Trophoblast cell (in vitro differentiated cells and primary cell): Measurements from ENCODE around the gene TBXAS1.

Experiments
- DNase-seq, 2 donors: peaks; one replicate each; pipeline ENCODE4 v3.0.0-alpha.2; 2016
- H2AFZ ChIP-seq: 2 replicates; pipeline ENCODE4 v1.6.1; 2013; ENCODE audit warnings: low read length, moderate library complexity, mild to moderate bottlenecking; ENCODE audit not compliant: insufficient read depth, poor library complexity
- H2AK5ac ChIP-seq: 2 replicates; pipeline ENCODE4 v1.6.1; 2013; ENCODE audit warnings: mild to moderate bottlenecking, low read length
- H2BK120ac ChIP-seq: 2 replicates; pipeline ENCODE4 v1.6.1; 2013; ENCODE audit warnings: low read length, mild to moderate bottlenecking, moderate library complexity; ENCODE audit not compliant: insufficient read depth, poor library complexity
- H2BK12ac ChIP-seq: 2 replicates; pipeline ENCODE4 v1.6.1; 2013; ENCODE audit warnings: mild to moderate bottlenecking, low read length, moderate library complexity
- H2BK5ac ChIP-seq: 2 replicates; pipeline ENCODE4 v1.6.1; 2013; ENCODE audit warnings: low read length, low read depth, moderate library complexity, mild to moderate bottlenecking; ENCODE audit not compliant: poor library complexity
- H3K14ac ChIP-seq: 2 replicates; pipeline ENCODE4 v1.6.1; 2013; ENCODE audit warnings: mild to moderate bottlenecking, low read length
- H3K18ac ChIP-seq: 2 replicates; pipeline ENCODE4 v1.6.1; 2013; ENCODE audit warnings: mild to moderate bottlenecking, low read length
- H3K23ac ChIP-seq: 2 replicates; pipeline ENCODE4 v1.6.1; 2013; ENCODE audit warnings: low read length
- H3K27ac ChIP-seq: 2 replicates; pipeline ENCODE4 v1.5.1; 2013; ENCODE audit warnings: low read depth, mild to moderate bottlenecking, inconsistent platforms, low read length, moderate library complexity
- H3K27me3 ChIP-seq: 2 replicates; pipeline ENCODE4 v1.6.1; 2013; ENCODE audit warnings: inconsistent platforms, mild to moderate bottlenecking, low read length, moderate library complexity; ENCODE audit not compliant: insufficient read depth
- H3K36me3 ChIP-seq, 2 experiments: 1 replicate in 1 of 2; 2 replicates in 1 of 2; pipeline ENCODE4 v1.6.1; 2013; ENCODE audit warnings: low read length in 2 of 2, mild to moderate bottlenecking in 2 of 2, moderate library complexity in 1 of 2; ENCODE audit not compliant: insufficient read depth in 2 of 2, control insufficient read depth in 1 of 2
- H3K4ac ChIP-seq: 2 replicates; pipeline ENCODE4 v1.6.1; 2013; ENCODE audit warnings: low read depth, mild to moderate bottlenecking, low read length, moderate library complexity
- H3K4me1 ChIP-seq, 2 experiments: 1 replicate in 1 of 2; 2 replicates in 1 of 2; pipeline ENCODE4 v1.6.1; 2013; ENCODE audit warnings: low read length in 2 of 2, mild to moderate bottlenecking in 2 of 2, moderate library complexity in 1 of 2; ENCODE audit not compliant: insufficient read depth in 2 of 2, control insufficient read depth in 1 of 2
- H3K4me2 ChIP-seq: 2 replicates; pipeline ENCODE4 v1.6.1; 2013; ENCODE audit warnings: inconsistent platforms, mild to moderate bottlenecking, low read length, moderate library complexity
- H3K4me3 ChIP-seq: 2 replicates; pipeline ENCODE4 v1.5.1; 2013; ENCODE audit warnings: mild to moderate bottlenecking, low read depth, low read length, inconsistent platforms
- H3K79me1 ChIP-seq: one replicate; pipeline ENCODE4 v1.6.1; 2013; ENCODE audit warnings: low read length
- H3K79me2 ChIP-seq: 2 replicates; pipeline ENCODE4 v1.6.1; 2013; ENCODE audit warnings: low read length, mild to moderate bottlenecking; ENCODE audit not compliant: control insufficient read depth, insufficient read depth, poor library complexity
- H3K9ac ChIP-seq: 2 replicates; pipeline ENCODE4 v1.6.1; 2013; ENCODE audit warnings: mild to moderate bottlenecking, low read length
- H3K9me3 ChIP-seq: 2 replicates; pipeline ENCODE4 v1.6.1; 2013; ENCODE audit warnings: low read depth, mild to moderate bottlenecking, control low read depth, inconsistent platforms, low read length; ENCODE audit not compliant: insufficient read depth
- H4K12ac ChIP-seq: 2 replicates; pipeline ENCODE4 v1.6.1; 2013; ENCODE audit warnings: low read depth, mild to moderate bottlenecking, low read length, moderate library complexity
- H4K8ac ChIP-seq: 2 replicates; pipeline ENCODE4 v1.6.1; 2013; ENCODE audit warnings: low read depth, mild to moderate bottlenecking, low read length, moderate library complexity
- H4K91ac ChIP-seq: one replicate; pipeline ENCODE4 v1.6.1; 2013; ENCODE audit warnings: low read depth, mild to moderate bottlenecking, low read length, moderate library complexity
- WGBS: extraction: QIAGEN DNeasy Blood & Tissue Kit; methylation state at CpG from one replicate; pipeline ENCODE4 v1.1.7; 2013; ENCODE audit warnings: missing lambda C conversion rate; ENCODE audit not compliant: insufficient read length, insufficient coverage; ENCODE audit errors: extremely low coverage; 5-methylcytosine and 5-hydroxymethylcytosine counted together

TBXAS1 gene

DNA sequence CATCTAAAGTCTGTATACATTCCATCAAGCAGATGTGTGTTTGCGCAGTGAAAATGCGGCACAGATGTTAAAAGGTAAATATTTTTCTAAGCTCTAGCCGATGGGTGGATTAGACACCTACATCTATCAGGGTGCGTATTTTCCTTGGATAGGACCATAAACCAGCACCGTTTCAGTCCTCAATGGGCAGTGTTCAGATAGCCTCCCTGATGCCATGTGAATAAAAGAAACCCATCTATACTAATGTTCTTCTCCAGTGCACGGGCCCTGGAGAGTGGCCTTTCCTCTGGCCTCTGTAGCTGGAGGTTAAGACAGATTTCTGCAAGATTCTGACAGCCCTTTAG is 130.2 kb downstream of the TBXAS1 start:
- H2BK5ac ChIP-seq: no peak overlapping the region
- no peaks in the 10 kb centered on the region for H3K27me3 ChIP-seq
- no peak overlapping the region for H3K14ac ChIP-seq
- no peak overlapping the region for H3K27ac ChIP-seq
- H2AK5ac ChIP-seq: no peak overlapping the region
- no peaks in the 10 kb centered on the region for H3K79me1 ChIP-seq
- no peak overlapping the region for H4K8ac ChIP-seq
- no peak overlapping the region for H4K91ac ChIP-seq
- no peak overlapping the region for H3K9ac ChIP-seq
- H3K9me3 ChIP-seq: no peaks in the 10 kb centered on the region
- H3K36me3 ChIP-seq: no peaks in the 10 kb centered on the region
- peaks cover 0 to 2% of the 10 kb centered on the region in 2 experiments for H3K4me1 ChIP-seq
- no peak overlapping the region for H3K18ac ChIP-seq
- no CpG with 5 or more reads among the region's 6 CpGs for WGBS
- no peak overlapping the region for H4K12ac ChIP-seq
- no peak overlapping the region for H2AFZ ChIP-seq
- H2BK12ac ChIP-seq: no peak overlapping the region
- H3K23ac ChIP-seq: no peak overlapping the region
- no peaks in the 10 kb centered on the region for H3K79me2 ChIP-seq
- no peak overlapping the region for H3K4me3 ChIP-seq
- no peak for DNase-seq
- H3K4me2 ChIP-seq: no peak overlapping the region
- no peak overlapping the region for H2BK120ac ChIP-seq
- H3K4ac ChIP-seq: no peak overlapping the region

- no CpG with 5 or more reads among the region's 5 CpGs for WGBS
- Histone ChIP-seq H3K18ac (no peak overlapping the region), H3K4me1 (peaks cover 0 to 2% of the 10 kb centered on the region in 2 experiments), H2BK5ac (no peak overlapping the region), H3K14ac (no peak overlapping the region), H3K9ac (no peak overlapping the region), H2BK120ac (no peak overlapping the region), H3K27ac (no peak overlapping the region), H4K91ac (no peak overlapping the region), H3K23ac (no peak overlapping the region), H3K4me2 (no peak overlapping the region), H4K12ac (no peak overlapping the region), H3K4ac (no peak overlapping the region), H3K79me1 (no peaks in the 10 kb centered on the region), H2BK12ac (no peak overlapping the region), H3K36me3 (no peaks in the 10 kb centered on the region), H2AFZ (no peak overlapping the region), H3K27me3 (no peaks in the 10 kb centered on the region), H3K79me2 (no peaks in the 10 kb centered on the region), H3K4me3 (no peak overlapping the region), H4K8ac (no peak overlapping the region), H3K9me3 (no peaks in the 10 kb centered on the region), H2AK5ac (no peak overlapping the region)
- no peak for DNase-seq
These were observed 130.7 kb downstream of the TBXAS1 start for GRCh38 chr7:139959718-139960117.

DNA sequence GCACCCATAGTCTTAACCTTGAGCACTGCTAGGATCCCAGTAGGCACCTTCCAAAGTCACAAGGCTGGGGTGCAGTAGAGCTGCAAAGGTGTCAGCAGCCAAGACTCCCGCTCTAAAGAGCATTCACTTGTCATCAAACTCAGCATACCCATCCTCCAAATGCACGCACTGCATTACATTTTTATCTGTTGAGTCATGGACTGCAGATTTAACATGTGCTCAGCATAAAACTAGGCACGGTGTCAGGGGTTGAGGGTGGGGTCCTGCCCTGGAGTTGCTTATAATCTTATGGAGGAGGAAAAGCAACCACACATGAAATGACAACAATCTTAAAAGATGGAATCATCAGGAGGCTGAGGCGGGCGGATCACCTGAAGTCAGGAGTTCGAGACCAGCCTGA is 131.1 kb downstream of the TBXAS1 start:
- no peak overlapping the region for H3K18ac ChIP-seq
- no peak overlapping the region for H4K8ac ChIP-seq
- no peak overlapping the region for H3K4ac ChIP-seq
- H3K23ac ChIP-seq: no peak overlapping the region
- no peaks in the 10 kb centered on the region for H3K79me2 ChIP-seq
- H3K4me3 ChIP-seq: no peak overlapping the region
- H3K27me3 ChIP-seq: no peaks in the 10 kb centered on the region
- no peak overlapping the region for H2BK120ac ChIP-seq
- H3K27ac ChIP-seq: no peak overlapping the region
- H3K9ac ChIP-seq: no peak overlapping the region
- H2BK12ac ChIP-seq: no peak overlapping the region
- no peaks in the 10 kb centered on the region for H3K79me1 ChIP-seq
- no CpG with 5 or more reads among the region's 6 CpGs for WGBS
- no peaks in the 10 kb centered on the region for H3K36me3 ChIP-seq
- no peak overlapping the region for H3K14ac ChIP-seq
- peaks cover 0 to 2% of the 10 kb centered on the region in 2 experiments for H3K4me1 ChIP-seq
- no peak overlapping the region for H2AFZ ChIP-seq
- H2AK5ac ChIP-seq: no peak overlapping the region
- no peak overlapping the region for H4K12ac ChIP-seq
- H4K91ac ChIP-seq: no peak overlapping the region
- H2BK5ac ChIP-seq: no peak overlapping the region
- no peak for DNase-seq
- H3K9me3 ChIP-seq: no peaks in the 10 kb centered on the region
- no peak overlapping the region for H3K4me2 ChIP-seq

DNA sequence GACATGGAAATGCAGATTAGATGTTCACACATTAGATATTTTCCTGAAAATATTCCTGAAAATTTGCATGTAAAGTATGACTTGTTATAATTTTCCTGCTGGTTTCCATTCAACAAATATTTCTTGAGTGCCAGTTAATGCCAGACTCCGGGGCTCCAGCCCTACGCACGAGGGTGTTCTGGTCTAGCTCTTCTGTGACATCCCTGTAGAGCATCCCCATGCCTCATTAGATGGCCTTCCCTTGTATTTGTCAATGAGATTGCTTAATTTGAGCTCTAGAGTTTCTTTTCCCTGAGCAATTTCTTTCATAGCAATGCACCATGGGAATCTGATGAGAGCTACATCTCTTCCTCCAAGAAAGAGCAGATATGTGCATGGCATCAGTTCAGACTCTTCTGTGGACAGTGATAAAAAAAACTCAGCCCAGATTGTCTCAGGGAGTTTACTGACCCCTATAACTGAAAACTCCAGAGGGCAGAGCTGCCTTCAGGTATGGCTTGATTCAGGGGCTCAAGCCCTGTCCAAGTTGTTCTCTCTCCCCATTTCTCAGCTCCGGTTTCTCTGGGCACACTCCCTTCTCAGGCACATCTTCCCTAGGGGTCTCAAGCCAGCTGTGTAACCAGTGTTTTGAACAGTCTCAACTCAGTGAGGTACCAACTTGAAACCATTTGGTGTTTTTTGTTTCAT is 137.0 kb downstream of the TBXAS1 start:
- WGBS: no CpG with 5 or more reads among the region's 4 CpGs
- Histone ChIP-seq H3K9me3 (no peaks in the 10 kb centered on the region), H3K4me1 (peaks cover 0 to 2% of the 10 kb centered on the region in 2 experiments), H3K14ac (no peak overlapping the region), H3K27me3 (no peaks in the 10 kb centered on the region), H4K12ac (no peak overlapping the region), H2BK5ac (no peak overlapping the region), H3K27ac (no peak overlapping the region), H3K4me3 (no peak overlapping the region), H3K23ac (no peak overlapping the region), H2AK5ac (no peak overlapping the region), H2BK120ac (no peak overlapping the region), H4K8ac (no peak overlapping the region), H3K9ac (no peak overlapping the region), H3K36me3 (no peaks in the 10 kb centered on the region), H4K91ac (no peak overlapping the region), H2BK12ac (no peak overlapping the region), H2AFZ (no peak overlapping the region), H3K79me2 (no peaks in the 10 kb centered on the region), H3K79me1 (no peaks in the 10 kb centered on the region), H3K4ac (no peak overlapping the region), H3K18ac (no peak overlapping the region), H3K4me2 (no peak overlapping the region)
- no peak for DNase-seq
